Stimulated activated CD4-positive, alpha-beta T cell treated with anti-CD3 and anti-CD28 coated beads, Interleukin-15, amount 100 ng/mL, for 1 hour (primary cell): ENCODE results near the gene HCAR1.
"Not testable (repeated sequence)": the region's sequence is repeated elsewhere in the genome, so short reads cannot be mapped to it uniquely, and the experiment has no call there.

ENCODE experiments used
- DNase-seq, 2 donors: peaks; one replicate each; pipeline ENCODE4 v3.0.0-alpha.2; 2020; ENCODE audit warnings: low read depth in 1 of 2, low spot score in 1 of 2

Gene HCAR1, protein sequence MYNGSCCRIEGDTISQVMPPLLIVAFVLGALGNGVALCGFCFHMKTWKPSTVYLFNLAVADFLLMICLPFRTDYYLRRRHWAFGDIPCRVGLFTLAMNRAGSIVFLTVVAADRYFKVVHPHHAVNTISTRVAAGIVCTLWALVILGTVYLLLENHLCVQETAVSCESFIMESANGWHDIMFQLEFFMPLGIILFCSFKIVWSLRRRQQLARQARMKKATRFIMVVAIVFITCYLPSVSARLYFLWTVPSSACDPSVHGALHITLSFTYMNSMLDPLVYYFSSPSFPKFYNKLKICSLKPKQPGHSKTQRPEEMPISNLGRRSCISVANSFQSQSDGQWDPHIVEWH

DNA sequence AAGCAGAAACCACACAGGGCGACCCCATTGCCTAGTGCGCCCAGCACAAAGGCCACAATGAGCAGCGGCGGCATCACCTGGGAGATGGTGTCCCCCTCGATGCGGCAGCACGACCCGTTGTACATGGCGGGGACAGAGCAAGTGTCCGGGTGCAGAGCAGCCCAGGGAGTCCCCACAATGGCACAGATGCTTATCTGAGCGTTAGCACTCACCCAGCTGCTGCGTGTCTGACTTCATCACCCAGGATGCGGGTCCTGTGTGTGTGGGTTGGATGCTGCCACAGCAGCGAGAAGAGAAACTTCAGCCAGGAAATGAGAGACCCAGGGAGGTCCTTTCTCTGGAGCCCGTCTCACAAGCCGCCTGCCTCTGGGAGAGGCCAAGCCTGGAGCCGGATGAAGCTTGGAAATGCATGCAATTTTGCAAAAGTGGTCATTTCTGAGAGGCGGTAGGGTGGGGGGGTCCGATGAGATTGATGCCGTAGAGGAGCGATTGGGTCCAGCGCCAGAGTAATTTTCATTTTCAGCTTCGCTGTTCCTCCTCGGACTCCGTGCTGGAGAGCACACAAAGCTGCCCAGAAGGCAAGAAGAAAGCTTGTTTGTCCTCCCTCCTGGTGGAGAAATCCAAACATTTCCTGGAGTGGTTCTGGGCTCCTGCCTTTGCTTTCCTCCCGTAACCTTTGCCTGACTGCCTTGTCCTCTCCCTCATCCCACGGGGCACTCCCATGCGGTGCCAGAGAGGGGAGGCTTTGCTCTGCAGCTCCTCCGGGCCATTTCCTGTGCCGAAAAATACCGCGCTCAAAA, at the start of gene HCAR1:
TSS of gene HCAR1 (minus strand) at position 630 of the 800 bp plus-strand sequence. CDS start at position 125, 505 bp downstream.
- DNase-seq = no peak

DNA sequence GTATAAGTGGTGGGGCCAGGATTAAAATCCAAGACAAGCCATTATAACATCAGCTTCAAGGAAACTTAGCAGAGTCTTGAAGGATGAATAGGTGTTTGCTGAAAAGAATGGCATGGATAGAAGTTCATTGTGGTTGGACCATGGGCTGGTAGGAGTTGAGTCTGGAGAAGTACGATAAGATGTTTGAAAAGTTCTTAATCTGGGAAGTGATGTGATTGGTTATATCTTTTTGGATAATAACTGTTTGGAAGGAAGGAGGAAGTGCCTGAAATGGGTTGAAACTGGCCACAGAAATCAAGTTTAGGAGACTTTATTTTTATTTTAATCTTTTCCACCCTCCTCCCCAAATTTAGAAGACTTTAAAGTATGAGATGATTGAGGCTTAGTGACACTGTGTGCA, 26.9 kb upstream of the HCAR1 start:
- no peak for DNase-seq

DNA sequence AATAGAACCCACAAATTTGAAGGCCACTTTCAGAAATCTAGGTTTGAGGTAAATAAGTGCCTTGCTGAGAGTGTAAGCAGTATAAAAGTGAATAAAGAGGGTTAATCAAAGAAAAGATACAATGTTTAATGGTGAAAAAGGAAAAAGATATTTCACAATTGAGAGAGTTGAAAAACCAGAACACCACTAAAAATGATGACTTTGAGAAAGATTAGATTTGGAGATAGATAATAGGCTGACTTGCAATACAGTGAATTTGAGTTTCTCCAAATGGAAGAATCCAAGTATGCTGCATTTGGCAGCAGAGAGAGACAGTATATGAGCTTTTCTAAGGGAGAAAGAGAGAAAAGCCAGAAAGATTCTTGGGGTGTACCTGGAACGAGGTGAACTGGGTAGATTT, 24.1 kb upstream of the HCAR1 start:
- no peak for DNase-seq

DNA sequence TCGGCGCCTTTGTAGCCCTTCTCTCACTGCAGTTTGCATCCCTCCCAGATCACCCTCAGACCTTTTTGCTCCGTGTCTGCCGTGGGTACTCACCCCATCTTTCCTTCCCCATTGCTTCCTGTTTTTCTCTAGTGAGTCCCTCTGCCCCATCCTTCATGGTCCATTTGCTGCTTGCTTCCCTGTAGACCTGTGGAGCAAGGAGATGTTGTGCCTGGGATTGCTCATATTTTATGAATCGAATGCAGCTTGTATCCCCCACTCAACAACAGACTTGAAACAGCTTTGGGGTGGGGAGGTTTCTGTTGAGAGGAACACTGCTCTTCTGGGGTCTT, 22.6 kb upstream of the HCAR1 start:
- no peak for DNase-seq

DNA sequence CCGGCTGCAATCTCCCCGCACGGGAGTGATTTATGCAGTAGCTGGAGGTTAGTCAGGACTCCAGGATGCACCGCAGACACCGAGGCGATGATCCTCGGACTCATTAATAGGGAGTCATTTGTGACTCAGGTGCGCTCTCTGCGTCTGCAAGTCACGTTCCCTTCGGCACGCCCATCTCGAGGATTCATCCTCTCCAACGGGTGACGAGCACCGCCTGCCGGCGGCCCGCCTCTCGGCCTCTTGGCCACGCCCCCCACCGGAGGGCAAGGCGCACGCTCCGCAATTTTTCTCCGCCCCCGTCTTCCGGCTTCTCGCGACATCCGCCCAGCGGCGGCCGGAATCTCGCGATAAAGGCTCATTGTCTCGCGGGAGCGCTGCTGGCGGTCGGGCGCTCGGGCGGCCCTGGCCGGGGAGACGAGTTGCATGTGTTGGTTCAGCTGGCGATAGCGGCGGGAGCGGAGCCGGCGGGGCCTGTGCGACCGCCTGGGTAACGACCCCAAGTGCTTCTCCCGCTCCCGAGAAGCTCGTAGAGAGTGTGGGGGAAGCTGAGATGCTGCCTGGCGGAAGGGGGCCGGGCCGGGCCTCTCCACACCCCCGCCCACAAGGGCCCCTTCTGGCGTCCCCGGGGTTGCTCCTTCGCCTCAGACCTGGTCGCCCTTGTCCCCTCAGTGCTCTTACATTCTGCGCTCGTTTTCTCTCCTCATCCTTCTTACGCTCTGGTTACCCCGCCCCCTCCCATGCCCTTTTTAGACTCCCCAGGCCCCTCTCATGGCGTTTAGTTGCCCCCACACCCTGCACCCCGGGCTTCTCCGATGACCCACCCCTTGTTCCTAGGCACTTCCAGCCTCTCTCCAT, 22.0 kb upstream of the HCAR1 start, which contains the start of gene DENR:
TSS of gene DENR (plus strand) at position 361 of the 855 bp plus-strand sequence. CDS start 878 bp downstream, outside the sequence.
- DNase-seq = peak; percentile 99 to 100

DNA sequence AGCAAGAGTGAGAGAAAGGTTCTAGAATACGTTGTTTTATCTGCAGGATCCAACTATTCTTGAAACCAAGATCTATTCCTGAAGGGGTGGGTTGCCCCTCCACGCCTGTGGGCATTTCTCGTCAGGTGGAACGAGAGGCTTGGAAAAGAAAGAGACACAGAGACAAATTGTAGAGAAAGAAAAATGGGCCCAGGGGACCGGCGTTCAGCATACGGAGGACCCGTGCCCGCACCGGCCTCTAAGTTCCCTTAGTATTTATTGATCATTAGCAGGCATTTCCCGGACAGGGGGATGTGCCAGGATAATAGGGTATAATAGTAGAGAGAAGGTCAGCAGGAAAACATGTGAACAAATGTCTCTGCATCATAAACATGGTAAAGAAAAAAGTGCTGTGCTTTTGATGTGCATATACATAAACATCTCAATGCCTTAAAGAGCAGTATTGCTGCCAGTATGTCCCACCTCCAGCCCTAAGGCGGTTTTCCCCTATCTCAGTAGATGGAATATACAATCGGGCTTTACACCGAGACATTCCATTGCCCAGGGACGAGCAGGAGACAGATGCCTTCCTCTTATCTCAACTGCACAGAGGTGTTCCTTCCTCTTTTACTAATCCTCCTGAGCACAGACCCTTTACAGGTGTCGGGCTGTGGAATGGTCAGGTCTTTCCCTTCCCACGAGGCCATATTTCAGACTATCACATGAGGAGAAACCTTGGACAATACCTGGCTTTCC, 20.3 kb upstream of the HCAR1 start:
- not testable (repeated sequence) for DNase-seq

DNA sequence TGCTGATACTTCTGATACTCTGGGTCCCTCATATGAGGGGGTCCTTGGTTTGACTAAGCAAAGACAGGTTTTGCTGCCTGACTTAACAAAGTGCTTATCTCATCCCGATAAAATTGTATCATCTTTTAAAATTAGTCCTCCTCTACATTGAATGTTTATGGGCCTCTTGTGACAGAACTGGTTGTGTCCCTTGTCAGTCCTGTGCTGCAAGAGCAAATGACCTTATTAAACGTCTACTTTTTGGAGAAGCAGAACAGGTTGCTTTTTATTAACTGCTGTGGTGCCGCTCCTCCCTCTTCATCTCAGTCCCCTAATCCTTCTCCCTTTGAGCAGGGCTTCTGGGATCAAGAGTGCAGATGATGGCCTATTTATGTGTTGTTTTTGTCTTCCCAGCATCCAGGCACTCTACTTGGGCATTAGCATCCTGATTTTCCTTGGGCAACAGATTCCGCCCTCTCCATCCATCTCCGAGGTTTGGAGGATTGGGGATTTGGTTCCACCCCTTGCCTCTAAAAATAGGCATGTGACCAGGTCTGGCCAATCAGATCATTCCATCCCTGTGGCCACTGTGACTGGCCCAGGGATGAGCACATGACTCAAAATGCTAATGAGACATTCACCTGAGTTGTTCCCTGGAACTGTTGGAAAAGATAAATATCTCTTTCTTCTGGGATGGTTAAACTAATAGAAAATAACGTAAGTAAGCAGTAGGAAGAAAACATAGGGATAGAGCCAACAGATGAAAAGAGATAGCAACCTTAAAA, 19.1 kb upstream of the HCAR1 start:
- DNase-seq = no peak

DNA sequence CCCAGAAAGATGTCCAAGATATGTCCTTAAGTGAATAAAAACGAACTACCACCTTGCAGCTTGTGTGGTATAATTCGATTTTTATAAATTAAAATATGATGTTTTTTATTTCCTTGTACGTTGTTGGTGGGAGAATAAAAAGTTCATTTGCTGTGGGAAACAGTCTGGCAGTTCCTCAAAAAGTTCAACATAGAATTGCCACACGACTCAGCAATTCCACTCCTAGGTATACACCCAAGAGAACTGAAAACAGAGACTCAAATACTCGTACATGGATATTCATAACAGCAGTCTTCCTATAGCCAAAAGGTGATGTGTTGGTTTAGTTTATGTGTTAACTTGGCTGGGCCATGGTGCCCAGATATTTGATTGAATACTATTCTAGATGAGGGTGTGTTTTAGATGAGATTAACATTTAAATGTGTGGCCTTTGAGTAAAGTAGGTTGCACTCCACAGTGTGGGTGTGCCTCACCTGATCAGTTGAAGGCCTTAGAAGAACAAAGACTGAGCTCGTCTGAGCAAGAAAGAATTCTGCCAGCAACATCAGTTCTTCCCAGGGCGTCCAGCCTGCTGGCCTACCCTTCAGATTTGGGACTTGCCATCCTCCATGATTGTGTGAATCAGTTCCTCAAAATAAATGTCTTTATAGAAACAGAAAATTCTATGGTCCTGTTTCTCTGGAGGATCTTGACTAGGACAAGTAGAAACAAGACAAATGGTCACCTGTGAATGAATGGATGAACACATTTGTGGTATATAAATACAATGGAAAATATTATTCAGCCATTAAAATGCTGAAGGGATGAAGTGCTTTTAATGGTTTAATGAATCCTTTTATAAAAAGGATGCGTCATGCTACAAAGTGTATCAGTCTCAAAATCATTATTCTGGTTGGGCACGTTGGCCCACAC, 16.8 kb upstream of the HCAR1 start:
- no peak for DNase-seq

DNA sequence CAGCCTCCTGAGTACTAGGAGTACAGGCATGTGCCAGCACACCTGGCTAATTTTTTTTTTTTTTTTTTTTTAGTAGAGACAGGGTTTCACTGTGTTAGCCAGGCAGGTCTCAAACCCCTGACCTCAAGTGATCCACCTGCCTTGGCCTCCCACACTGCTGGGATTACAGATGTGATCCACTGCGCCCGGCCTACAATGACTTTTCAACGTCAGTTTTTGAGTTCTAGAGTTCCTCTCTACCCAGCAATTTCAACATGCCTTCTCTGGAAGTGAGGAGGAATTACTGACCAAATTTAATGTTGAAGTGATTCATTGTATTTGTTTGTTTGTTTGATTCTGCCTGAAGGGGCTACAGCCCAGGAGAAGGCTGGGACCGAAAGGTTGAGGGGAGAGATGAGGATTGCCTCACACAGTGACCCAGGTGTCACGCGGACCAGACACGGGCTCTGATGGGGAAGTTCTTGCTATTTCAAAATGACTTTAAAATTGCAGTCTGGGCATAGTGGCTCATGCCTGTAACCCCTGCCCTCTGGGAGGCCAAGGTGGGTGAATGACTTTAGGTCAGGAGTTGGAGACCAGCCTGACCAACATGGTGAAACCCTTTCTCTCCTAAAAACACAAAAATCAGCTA, 13.4 kb upstream of the HCAR1 start:
- no peak for DNase-seq

DNA sequence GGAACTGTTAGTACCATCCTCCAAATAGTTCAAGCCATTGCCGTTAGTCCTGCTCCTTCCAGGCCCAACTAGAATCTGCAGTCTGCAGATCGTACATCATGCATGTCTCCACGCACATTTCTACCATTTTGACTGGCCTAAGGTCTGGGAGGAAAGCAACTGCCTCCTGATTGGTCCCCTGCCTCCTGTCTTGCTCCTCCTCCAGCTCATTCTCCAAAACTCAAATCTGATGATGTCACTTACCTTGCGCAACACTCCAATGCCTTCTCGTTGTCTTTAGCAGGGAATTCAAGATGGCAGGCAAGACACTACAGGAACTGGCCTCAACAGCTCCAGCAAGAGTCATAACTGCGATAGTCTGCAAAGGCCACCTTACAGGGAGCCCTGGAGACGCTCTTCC, 9.7 kb upstream of the HCAR1 start:
- DNase-seq = no peak

DNA sequence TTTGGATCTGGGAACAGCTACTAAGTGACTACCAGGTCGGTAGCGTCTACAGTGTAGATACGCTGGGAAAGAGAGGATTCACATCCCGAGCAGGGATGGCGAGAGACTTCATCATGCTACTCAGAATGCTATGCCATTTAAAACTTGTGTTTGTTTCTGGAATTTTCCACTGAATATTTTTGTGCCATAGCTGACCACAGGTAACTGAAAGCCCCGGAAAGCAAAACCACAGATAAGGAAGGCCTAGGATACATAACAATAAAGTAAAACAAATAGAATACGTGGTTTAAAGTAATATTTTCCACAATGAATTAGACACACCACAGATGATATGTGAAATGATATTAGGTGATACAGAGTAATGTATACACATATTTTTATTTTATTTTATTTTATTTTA, 7.9 kb upstream of the HCAR1 start:
- no peak for DNase-seq

DNA sequence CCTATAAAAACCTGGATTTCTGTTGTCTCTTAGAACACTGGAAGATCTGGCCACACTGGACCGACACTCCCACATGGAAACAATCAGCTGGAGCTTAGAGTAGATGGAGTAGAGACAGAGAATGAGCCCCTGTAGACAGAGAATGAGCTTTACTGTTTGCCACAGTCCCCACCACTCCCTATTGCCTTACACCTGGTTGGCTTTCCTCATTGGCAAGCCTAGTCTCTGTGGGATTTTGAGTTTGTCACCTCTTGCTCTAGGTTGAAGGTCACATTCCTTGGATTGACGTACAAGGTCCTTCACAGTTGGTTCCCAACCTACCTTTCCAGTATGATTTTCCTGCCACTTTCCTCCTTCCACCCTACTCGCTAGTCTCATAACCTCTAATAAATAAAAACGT, 2.0 kb upstream of the HCAR1 start:
- DNase-seq = no peak

DNA sequence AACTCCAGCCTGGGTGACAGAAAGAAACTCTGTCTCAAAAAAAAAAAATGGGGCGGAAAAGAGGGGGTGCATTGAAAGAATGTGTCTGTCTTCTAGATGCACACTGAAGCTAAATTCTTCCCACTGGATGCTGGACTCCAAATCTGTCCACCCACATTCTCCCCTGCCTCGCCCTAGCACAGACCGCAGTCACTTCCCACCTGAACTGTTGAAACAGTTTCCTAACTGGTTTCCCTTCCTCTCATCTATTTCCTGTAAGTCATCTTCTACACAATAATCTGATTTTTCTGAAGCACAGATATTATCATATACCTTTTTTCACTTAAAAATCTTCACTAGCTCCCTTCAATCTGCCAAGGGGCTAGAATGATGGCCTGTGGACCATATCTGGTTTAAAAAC, 1.5 kb upstream of the HCAR1 start:
- DNase-seq = no peak

DNA sequence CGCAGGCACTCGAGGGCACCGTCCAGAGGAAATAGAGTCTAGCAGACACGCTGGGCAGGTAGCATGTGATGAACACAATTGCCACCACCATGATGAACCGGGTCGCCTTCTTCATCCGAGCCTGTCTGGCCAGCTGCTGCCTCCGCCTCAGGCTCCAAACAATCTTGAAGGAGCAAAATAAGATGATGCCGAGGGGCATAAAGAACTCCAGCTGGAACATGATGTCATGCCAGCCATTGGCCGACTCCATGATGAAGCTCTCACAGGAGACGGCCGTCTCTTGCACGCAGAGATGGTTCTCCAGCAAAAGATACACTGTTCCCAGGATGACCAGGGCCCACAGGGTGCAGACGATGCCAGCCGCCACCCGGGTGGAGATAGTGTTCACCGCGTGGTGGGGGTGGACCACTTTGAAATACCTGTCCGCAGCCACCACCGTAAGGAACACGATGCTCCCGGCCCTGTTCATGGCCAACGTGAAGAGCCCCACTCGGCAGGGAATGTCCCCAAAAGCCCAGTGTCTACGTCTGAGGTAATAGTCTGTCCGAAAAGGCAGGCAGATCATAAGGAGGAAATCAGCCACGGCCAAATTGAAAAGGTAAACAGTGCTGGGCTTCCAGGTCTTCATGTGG, 945 bp downstream of the HCAR1 start:
- no peak for DNase-seq

DNA sequence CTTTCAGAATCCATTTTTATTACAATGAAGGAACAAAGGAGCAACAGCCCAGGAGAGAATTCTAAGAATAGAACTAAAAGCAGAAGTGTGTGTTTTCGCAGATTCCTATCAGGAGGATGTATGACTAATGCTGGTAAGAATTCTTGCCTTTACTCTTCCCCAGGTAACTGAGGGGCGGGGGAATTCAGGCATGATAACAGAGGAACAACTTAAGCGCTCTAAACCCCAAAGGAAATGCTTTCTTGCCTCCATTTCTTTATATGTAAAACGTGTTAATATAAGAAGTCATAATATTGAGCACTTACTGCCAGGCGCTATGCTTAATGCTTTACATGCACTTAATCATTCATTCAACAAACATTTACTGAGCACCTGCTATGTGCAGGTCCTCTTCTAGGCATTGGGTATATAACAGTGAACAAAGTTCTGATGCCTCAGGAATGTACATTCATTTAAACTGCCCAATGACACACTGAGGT, 4.5 kb downstream of the HCAR1 start:
- no peak for DNase-seq

DNA sequence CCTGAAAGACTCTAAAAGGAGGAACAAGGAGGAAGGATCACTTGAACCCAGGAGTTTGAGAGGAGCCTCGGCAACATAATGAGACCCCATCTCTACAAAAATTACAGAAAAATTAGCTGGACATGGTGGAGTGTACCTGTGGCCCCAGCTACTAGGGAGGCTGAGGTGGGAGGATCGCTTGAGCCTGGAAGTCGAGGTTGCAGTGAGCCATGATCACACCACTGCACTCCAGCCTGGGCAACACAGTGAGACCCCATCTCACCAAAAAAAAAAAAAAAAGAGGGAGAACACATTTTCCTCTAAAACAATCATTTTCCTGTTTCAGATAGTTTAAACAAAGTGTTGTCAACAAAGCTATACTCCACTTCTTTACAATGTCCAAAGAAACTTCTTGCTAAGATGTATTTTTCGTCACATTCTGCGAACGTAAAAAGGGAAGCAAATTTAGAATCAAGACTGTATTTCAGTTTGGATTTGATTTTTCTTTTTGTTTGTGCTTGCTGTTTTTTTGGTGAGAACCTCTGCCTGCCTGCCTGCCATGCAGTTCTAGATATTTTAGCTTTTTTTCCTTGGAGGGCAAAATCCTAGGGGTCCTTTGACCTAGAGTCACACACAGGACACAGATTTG, 5.1 kb downstream of the HCAR1 start:
- no peak for DNase-seq

DNA sequence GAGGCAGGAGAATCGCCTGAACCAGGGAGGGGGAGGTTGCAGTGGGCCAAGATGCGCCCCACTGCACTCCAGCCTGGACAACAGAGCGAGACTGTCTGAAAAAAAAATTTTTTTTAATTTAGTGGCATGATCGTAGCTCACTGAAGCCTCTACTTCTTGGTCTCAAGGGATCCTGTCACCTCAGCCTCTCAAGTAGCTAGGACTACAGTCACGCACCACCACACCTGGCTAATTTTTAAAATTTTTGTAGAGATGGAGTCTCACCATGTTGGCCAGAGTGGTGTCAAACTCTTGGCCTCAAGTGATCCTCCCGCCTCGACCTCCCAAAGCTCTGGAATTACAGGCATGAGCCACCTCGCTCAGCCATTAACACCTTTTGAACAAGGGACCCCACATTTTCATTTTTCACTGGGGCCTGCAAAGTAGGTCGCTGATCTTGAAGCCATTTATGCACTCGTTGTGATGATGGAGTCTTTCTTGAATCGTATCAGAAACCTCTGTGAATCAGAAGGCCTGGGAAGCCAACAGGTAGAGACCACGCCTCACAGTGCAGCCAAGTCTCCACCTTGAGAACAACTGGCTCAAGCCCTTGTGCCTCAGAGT, 5.9 kb downstream of the HCAR1 start:
- DNase-seq = no peak
